IPS DF 4.7 (cell line): ENCODE results near the gene MOV10L1.

Source experiments
- DNase-seq: peaks from one replicate; pipeline ENCODE4 v3.0.0-alpha.2; 2013; ENCODE audit warnings: low spot score; ENCODE audit errors: extremely low read depth

Gene MOV10L1

DNA sequence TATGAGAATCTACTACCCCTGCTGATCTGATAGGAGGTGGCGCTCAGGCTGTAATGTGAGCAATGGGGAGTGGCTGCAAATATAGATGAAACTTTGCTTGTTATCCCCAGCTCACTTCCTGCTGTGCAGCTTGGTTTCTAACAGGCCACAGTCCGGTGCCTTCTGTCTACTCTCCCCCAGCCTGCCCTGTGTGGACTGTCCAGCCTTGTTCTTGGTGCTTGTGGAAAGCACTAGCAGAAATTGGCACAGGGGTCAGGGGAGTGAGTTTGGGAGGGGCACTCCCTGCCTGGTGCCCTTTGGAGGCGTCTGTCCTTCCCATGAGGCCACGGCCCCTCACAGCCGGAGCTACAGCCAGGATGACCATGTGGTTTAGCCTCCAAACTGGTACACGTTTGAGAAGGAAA lies 14.3 kb downstream of the MOV10L1 start:
- no peak for DNase-seq

DNA sequence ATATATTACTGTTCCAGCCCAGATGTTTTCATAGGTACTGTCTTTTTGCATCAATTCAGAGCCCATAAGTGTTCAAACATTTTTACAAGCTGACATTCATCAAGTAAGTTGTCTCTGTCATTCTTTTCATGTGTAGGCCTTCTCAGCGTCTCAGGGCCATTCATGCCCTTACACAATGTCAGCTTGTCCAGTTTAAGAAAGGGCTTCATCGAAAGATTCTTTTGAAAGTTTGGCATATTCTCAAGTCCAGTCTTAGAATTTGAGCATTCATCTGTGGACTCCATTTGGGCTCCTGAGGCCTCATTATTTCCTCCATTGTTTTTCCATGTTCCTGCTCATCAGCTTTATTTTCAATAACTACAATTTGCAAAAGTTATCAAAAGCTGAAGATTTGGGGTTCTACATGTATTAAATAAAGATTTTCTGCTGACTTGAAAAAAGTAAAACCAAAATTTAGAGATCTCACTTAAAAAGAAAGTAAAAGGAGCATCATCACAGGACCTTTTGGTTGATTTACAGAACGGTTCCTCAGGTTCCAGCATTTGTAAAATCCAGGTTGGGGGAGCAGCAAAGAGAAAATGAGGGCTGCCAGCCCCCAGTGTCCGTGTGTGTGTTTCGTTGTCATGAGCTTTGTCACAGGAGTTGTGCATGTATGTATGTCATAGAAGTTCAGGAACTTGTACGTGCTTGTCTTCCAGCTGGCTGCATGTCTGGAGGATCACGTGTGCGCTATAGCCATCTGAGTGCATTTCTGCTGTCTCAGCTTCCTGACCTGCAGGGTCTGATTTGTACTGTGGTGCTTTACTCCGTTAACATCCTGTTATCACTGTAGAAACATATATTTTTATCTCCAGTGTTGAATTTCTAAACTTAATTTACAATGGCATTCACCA lies 15.6 kb downstream of the MOV10L1 start:
- DNase-seq, result no peak

DNA sequence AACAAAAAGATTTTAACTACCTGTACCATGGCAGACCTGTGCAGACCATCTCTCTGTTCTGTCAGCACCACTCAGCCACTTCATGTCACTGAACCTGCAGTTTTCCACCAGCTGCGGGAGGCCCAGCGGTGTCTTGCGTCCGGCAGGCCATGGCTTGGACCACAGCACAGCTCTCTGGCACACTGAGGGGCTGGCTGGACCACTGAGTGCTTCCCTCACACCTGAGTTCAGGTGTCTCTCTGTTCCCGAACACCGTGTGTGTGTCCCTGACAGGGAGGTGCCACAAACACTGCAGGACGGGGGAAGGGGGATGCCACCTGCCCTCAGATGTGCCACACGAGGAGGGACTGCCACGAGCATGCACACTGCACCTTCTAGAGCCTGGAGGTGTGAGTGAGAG lies 17.7 kb downstream of the MOV10L1 start:
- DNase-seq, result no peak

DNA sequence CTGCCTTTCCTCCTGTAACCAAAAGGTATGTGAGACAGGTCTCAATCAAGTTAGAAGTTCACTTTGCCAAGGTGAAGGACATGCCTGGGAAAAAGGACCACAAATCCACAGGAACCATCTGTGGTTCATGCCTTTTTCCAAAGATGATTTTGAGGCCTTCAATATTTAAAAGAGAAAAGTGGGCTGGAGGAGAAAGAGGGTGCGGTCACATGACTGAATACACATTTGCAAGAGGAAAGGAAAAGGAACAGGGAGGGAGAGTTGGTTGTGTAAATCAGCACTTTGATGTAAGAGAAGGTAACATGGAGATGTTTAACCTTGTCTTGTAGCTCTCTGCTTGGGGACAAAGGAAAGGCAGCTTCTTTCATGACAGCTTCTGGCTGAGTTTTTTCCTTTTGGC lies 21.2 kb downstream of the MOV10L1 start:
- no peak for DNase-seq

DNA sequence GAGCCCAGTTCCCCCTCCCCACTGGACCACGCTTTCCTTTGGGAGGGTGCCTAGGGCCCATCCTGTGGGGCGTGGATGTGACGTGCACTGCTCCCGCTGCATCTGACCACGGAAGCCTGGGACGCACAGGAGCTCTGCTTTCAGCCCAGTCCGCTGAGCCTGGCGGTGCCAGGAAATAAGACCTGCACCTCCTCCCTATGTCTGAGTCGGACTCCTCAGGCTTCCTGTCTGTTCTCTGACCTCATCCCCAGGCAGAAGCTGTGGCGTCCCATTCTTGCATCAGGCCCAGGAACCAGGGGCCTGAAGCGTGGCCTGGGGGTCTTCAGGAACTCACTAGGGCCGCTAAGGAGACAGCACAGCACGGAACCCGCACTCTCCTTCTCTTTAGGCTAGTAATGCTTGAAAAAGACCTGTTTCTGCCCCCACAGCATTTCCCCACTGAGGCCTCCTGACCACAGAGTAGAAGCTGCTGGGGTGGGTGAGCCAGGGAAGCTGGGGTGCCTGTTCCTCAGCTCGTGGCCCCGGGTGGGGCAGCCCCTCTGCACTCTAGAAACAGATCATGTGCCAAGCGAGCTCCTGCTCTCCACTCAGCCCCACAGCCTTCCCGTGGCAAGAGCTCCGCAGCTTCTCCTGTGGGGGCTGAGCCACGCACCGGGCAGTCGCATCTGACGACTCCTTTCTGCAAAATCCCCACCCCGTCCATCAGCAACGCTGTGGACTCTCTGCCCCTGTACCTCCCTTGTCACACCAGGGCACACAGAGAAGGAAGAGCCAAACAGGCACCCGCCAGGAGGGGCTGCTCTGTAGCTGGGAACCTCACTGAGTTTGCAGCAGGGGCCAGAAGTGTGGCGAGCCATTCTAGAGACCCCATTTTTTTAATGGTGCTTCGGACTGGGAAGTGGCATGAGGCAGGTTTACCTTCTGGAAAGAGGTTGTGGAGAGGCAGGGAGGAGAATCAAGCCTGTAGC lies 22.6 kb downstream of the MOV10L1 start:
- no peak for DNase-seq

DNA sequence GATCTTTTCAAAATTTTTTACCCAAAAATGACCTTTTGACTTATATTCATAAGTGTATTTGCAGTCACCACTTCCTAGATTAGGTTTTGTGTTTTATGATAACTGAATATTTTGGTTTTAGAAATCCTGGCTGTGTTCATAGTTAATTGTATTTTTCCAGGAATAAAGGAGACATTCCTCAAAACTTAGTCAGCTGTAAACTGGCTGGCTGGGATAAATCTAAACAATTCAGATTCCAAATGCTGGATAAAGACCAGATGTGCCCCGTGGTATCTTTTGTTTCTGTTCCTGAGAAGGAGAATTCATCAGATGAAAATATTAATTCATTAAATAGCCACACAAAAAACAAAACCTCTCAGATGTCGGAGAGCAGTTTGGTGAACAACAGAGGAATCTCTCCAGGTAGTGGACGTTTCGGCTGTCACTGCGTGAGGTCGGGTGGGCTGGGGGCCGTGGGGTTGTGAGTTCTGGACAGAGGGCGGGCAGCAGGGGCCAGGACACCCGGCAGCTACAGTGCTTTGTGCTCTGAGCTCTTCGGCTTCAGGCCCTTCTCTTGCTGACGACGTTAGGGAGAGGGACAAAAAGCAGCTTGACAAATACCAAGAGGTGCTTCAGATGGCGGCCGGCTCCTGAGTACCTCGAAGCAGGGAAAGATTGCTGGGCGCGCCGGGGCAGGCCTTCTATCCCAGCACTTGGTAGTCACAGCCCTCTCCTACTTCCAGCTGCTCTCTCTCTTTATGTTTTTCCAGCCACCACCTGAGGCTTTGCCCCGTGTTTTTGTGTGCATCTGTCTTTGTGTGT lies 24.6 kb downstream of the MOV10L1 start:
- no peak for DNase-seq

DNA sequence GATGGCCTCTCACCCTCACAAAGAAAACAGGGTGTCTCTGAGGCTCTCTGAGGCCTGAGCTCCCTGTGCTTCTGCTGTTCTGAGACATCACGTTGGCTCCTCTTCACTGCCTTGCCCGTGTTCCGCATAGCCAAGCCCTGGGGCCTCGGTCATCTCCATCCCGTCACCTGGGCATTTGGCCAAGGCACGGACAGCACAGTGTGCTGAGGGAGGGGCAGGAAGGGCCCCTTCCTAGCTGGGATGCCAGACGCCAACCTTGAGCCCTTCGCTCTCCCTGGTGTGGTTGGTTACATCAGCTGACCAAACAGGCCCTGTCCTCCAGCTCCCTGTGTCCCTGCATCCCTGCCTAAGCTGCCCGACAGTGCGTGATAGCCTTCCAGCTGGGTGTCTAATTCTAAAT lies 25.9 kb downstream of the MOV10L1 start:
- DNase-seq, result no peak

DNA sequence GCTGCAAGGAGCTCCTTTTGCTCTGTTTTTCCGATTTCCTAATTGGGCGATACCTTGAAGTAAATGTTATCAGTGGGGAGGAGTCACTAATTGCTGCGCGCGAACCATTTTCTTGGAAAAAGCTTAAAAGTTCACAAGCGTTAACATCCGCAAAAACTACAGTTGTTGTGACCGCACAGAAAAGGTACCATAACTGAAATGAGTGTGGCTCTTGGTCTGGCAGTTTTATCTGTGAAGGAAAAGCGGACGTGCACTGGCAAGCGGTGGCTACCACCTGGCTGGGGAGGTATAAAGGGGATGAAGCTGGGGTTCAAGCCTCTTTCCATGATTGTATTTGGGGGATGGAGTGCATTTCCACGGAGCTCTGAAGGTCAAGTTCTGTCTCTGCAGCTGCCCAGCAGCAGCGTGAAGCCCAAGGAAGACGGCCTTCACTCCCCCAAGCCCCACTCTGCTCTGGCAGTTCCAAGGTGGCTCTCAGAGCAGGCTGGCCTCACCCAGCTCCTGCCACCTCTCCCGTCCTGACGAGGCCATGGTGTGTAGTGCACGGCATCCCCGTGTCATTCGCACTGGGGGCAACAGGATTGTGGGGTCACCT lies 27.5 kb downstream of the MOV10L1 start:
- no peak for DNase-seq

DNA sequence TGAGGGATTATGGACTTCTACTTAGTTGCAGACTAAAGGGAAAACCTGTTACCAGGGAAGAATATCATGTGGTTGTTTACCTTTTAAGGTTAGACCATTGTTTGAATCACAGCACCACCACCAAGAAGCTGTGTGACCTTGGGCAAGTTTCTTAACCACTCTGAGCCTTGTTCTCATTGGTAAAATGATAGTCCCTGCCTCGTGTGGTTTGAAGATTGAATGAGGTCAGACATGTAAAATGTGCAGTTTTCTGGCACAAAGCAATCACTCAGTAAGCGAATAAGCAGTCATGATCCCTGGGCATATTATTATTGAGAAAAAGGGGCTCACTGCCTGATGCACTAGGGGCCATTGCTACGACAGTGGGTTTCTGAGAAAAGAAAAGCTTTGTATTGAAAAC lies 28.3 kb downstream of the MOV10L1 start:
- DNase-seq, result no peak

DNA sequence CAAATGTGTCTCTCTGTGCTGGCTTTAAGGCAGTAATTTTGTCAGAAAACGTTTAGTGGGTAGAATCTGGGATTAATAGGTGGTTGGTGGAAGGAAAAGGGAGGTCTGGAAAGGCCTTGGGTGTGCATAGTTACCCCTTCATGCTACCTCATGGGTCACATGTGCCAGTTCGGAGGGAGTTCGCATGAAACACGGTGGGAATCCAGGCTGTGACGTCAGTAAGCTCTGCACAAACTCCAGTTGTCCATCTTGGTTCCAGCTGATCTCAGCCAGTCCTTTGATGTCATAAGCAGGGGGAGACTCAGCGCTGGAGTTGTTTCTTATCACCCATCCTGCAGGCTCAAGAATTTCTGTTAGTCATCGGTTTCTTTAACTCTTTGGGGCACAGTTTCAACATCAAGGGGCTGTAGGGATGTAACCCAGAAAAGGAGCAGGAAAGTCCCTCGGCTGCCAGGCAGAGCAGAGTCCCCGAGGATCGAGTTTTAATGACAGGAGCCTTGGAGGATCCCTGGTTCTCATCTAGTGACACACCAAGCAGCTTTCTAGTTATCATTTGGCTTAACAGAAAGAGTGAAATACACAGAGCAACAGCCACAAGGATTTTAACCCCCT lies 28.9 kb downstream of the MOV10L1 start:
- no peak for DNase-seq

DNA sequence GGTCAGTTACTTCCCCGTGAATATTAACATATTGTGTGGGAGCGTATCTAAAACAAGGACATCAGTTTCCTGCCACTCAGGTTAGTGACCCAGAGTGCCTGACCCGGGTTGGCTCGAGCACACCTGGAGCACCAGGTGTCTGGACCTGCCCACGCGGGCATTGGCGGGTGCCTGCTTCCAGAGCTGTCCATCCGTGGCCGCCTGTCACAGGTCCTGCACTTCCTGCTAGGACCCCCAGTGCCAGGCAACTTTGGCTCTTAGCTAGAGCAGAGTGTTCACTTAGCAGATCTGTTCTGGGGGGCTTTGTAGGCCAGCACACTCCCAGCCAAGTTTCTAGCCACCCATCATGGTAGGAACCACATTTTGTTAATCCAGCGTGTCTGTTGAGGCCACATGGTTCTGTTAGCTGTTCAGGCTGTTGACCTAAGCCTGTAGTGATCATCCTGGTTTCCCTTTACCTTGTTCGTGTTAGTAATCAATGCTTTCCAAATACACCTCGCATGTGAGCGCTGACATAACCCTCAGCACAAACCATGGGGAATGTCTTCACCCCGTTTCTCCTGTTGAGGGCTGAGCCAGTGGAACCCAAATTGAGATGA lies 29.5 kb downstream of the MOV10L1 start:
- DNase-seq, result no peak

DNA sequence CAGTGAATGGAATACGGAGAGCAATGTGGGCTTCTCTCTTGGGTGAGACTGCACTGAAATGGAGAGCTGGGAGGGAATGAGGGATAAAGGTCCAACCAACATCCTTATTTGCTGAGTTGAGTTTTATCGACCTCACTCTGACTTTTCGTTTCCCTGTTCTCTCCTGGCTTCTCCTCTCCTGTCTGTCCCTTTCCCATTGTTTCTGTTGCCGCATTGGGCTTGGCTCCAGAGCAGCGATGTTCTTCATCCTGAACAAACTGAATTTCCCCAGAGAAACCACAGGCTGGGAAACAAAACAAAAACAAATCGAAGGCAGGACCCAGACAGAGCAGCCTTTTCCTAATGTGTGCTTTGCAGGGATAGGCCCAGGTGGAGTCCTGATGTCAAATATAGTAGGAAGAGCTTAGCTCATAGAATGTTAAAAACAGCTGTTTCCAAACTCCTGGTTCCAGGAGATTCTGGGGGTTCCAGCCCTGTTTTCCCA lies 30.0 kb downstream of the MOV10L1 start:
- no peak for DNase-seq

DNA sequence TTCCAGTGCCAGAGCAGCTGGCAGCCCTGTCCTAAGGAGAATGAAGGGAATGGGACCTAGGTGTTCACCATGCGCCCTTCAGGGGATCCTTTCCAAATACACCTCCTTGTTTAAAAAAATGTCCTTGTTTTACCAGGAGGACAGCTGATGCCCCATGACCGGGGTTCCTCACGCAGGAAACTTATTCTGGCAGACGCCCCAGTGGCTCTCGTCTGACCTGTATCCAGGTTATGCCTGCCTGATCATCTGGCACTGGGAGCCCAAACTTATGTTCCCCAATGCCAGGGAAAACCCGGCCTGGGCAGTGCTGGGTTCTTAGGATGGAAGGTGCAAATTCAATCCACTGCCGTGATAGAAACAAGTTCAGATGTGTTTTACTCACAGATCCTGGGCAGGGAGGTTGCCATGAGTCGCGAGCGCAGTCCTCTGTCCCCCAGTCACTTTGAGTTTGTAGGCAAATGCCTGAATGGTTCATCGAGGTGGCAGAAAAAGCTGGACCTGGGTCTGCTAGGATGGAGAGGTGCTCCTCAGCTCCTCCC lies 31.5 kb downstream of the MOV10L1 start:
- DNase-seq, result no peak

DNA sequence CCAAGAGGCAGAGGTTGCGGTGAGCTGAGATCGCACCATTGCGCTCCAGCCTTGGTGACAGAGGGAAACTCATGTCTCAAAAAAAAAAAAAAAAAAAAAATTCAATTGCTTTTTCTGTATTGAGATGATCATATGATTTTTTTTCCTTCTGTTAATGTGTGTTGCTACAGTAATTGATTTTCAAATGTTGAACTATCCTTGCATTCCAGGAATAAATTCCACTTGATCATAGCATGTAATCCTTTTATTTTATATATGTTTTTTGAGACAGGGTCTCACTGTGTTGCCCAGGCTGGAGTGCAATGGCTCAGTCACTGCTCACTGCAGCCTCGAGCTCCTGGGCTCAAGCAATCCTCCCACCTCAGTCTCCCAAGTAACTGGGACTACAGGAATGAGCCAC lies 33.3 kb downstream of the MOV10L1 start:
- no peak for DNase-seq

DNA sequence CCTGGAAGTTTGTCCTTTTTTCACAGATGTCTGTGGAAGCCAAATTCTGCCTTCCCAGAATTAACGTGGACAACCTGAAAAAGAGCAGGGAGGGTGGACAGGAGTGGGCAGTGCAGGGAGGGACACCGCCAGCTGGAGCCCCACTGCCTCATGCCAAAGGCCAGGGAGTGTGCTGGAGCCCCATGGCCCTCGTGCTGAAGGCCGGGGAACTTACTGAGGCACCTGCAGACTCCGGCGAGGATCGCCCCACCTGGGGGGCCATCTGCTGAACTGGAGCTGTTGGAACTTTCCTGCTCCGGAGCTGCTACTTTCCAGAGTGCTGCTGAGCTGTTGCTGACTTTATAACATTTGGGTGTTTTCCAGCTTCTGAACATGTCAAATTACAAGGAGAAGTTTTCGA lies 35.2 kb downstream of the MOV10L1 start:
- no peak for DNase-seq

DNA sequence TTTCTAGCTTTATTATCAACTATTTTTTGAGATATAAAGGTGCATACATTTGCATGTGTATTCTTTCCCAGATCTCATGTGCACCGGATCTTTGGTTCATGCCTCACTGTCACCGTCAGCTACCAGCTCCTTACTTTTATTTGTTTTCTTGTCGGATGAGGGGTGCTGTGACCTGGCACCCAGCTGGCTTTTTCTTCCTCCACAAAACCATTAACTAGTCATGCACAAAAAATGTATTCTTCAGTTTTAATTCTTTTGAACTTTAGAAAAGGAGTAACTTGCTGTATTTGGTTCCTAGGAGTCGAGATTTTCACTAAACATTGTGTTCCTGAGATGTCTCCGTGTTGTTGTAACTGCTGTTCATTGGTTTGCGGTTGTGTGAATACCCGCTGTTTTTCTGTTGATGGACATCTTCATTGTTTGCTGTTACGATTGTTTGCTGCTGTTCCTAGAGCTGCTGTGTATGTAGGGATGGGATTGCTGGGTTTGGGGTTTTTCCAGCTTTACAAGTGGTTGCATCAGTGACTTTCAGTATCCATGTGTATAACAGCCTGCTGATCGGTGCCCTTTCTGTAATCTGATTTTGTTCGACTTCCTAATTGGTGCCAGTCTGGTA lies 39.4 kb downstream of the MOV10L1 start:
- no peak for DNase-seq

DNA sequence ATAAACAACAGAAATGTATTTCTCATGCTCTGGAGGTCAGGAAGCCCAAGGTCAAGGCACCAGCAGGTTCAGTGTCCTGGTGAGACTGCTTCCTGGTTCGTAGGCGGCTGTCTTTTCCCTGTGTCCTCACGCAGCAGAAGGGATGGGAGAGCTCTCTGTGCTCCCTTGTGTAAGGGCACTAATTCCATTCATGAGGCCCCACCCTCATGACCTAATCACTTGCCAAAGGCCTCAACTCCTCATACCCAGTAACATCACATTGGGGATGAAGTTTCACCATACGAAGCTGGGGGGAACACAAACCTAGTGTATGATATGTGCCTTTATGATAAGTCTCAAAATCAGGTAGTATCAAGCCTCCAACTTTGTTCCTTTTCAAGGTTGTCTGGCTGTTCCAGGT lies 42.1 kb downstream of the MOV10L1 start:
- DNase-seq, result no peak

DNA sequence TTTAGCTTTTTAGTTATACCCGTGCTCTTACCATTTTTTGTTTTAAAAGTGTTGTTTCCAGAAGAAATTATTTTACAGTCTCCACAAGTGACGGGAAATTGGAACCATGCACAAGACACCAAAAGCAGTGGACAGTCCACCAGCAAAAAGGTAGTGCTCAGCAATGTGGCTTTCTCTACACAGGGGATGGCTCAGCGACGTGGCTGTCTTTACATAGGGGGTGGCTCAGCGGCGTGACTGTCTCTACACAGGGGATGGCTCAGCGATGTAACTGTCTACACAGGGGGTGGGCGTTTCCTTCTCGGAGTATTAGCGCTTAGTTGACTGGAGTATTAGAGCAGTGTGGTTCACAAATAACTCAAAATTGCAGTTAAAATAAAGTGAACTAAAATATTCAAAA lies 44.7 kb downstream of the MOV10L1 start:
- no peak for DNase-seq

DNA sequence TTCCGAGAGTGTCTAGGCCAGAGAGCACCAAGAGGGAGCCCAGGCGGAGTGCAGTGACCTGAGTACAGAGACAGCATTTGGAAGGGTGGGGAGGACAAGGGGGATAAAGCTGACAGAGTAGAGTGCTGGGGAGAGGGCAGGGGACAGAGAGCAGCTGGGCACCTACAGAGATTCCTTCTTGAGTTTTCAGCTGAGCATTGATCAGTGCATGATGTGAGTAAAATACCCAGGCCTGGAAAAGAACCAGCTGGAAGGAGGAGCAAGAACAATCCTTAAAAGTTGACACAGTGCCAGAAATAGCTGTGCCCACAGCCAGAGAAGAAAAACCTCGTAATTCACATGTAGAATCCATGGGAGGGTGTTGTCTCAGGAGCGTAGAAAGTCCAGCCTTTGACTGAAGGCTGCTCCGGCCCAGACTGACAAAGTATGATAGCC lies 46.8 kb downstream of the MOV10L1 start:
- DNase-seq, result no peak
